Measurements from ENCODE around the gene TTC28.
"Not testable (repeated sequence)": the region's sequence is repeated elsewhere in the genome, so short reads cannot be mapped to it uniquely, and the experiment has no call there.

The TTC28 gene

GRCh38 chr22:28560046-28560742 lies 119.4 kb downstream of the TTC28 start:
- no peak for DNase-seq

GRCh38 chr22:28557184-28557583 lies 122.5 kb downstream of the TTC28 start:
- ATAC-seq: no peak
- no peak for DNase-seq

More at GRCh38 chr22:28560046-28560742, 119.4 kb downstream of the TTC28 start:
- ATAC-seq: no peak

- not testable (repeated sequence) for DNase-seq, ATAC-seq
Measured at GRCh38 chr22:28553108-28553866, 126.4 kb downstream of the TTC28 start.

- ATAC-seq (no peak), DNase-seq (no peak)
Measured at GRCh38 chr22:28548406-28548805, 131.2 kb downstream of the TTC28 start.

- no peak for ATAC-seq
- no peak for DNase-seq
Measured at GRCh38 chr22:28547132-28547842, 132.4 kb downstream of the TTC28 start.

- ATAC-seq: no peak
- no peak for DNase-seq
Measured at GRCh38 chr22:28544431-28544868, 135.2 kb downstream of the TTC28 start.

- DNase-seq (no peak), ATAC-seq (no peak)
Measured at GRCh38 chr22:28542980-28543621, 136.5 kb downstream of the TTC28 start.

GRCh38 chr22:28541137-28541536 lies 138.5 kb downstream of the TTC28 start:
- ATAC-seq (no peak), DNase-seq (no peak)

GRCh38 chr22:28538922-28539321 lies 140.7 kb downstream of the TTC28 start:
- DNase-seq (no peak), ATAC-seq (no peak)

- DNase-seq, ATAC-seq: not testable (repeated sequence)
Measured at GRCh38 chr22:28530565-28530964, 149.1 kb downstream of the TTC28 start.

GRCh38 chr22:28529144-28529543 lies 150.5 kb downstream of the TTC28 start:
- not testable (repeated sequence) for ATAC-seq, DNase-seq

- DNase-seq (no peak), ATAC-seq (no peak)
Measured at GRCh38 chr22:28521451-28521850, 158.2 kb downstream of the TTC28 start.

- no peak for DNase-seq
- ATAC-seq: no peak
Measured at GRCh38 chr22:28514321-28514821, 165.3 kb downstream of the TTC28 start.

- ATAC-seq, DNase-seq: not testable (repeated sequence)
Measured at GRCh38 chr22:28512387-28512786, 167.3 kb downstream of the TTC28 start.

- no peak for DNase-seq
- no peak for ATAC-seq
Measured at GRCh38 chr22:28507896-28508295, 171.7 kb downstream of the TTC28 start.

GRCh38 chr22:28506150-28506535 lies 173.5 kb downstream of the TTC28 start:
- ATAC-seq (no peak), DNase-seq (no peak)

- ATAC-seq: no peak
Measured at GRCh38 chr22:28505416-28506149, 174.1 kb downstream of the TTC28 start.

GRCh38 chr22:28500006-28500405 lies 179.6 kb downstream of the TTC28 start:
- DNase-seq (no peak), ATAC-seq (no peak)

More at GRCh38 chr22:28505416-28506149, 174.1 kb downstream of the TTC28 start:
- no peak for DNase-seq

- DNase-seq (no peak), ATAC-seq (no peak)
Measured at GRCh38 chr22:28498044-28498443, 181.6 kb downstream of the TTC28 start.

GRCh38 chr22:28497188-28497587 lies 182.5 kb downstream of the TTC28 start:
- ATAC-seq: no peak
- no peak for DNase-seq

GRCh38 chr22:28491289-28491688 lies 188.4 kb downstream of the TTC28 start:
- not testable (repeated sequence) for ATAC-seq, DNase-seq

All from stimulated activated naive CD8-positive, alpha-beta T cell treated with anti-CD3 and anti-CD28 coated beads, Interleukin-15, Interleukin-2, amounts not matched to agents 100 U/mL and 50 U/mL, for 24 hours (primary cell).